ENCODE data around the gene HSPA5.
"Not testable (repeated sequence)": the region's sequence is repeated elsewhere in the genome, so short reads cannot be mapped to it uniquely, and the experiment has no call there.

The HSPA5 gene

DNA sequence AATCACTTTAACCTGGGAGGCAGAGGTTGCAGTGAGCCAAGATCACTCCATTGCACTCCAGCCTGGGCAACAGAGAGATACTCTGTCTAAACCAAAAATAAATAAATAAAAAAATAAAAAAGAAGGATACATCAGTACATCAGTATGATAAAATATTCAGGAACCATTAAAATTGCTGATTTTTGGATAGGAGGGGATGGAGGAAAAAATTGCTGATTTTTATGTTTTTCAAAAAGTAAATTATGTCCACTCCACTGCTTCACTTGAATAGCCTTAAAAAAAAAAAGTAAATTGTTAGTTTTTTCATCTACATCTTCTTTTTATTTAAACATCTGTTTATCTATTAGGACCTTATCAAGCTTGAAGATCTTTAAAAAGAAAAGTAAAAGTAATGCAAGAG is 13.1 kb upstream of the HSPA5 start:
- in situ Hi-C loops (cut with HindIII; ENCODE audit: low pct_ligation_motif_present, low pct_unique_long_range_greater_than_20kb, low sequenced_read_pairs), result no loop called here
- no peak for DNase-seq

DNA sequence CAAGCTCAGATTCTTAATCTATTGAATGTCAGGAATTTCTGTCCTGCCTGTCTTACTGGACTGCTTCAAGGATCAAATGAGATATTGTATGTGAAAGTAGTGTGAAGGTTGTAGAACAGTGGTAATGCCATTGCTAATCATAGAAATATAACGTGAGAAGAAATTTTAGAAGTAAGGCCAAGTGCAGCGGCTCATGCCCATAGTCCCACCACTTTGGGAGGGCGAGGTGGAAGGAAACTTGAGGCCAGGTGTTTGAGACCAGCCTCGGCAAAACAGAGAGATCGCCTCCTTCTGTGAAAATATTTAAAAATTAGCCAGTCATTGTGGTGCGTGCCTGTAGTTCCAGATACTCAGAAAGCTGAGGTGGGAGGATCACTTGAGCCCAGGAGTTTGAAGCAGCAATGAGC is 5.1 kb upstream of the HSPA5 start:
- no peak for DNase-seq
- in situ Hi-C loops (cut with HindIII; ENCODE audit: low pct_ligation_motif_present, low pct_unique_long_range_greater_than_20kb, low sequenced_read_pairs), result no loop called here

DNA sequence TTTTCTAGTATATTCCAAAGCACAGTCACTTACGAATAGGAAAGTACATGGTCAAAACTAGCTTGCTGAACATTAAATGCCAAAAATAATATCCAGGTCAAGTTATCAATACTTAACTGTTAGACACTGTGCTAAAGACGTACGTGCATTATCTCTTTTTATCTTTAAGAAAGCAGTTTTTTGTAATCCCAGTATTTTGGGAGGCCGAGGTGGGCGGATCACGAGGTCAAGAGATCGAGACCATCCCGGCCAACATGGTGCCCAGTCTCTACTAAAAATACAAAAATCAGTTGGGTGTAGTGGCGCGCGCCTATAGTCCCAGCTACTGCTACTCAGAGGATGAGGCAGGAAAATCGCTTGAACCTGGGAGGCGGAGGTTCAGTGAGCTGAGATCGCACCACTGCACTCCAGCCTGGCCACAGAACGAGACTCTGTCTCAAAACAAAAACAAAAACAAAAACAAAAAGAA is 2.7 kb upstream of the HSPA5 start:
- DNase-seq, result no peak
- in situ Hi-C loops (cut with HindIII; ENCODE audit: low pct_ligation_motif_present, low pct_unique_long_range_greater_than_20kb, low sequenced_read_pairs), result no loop called here

DNA sequence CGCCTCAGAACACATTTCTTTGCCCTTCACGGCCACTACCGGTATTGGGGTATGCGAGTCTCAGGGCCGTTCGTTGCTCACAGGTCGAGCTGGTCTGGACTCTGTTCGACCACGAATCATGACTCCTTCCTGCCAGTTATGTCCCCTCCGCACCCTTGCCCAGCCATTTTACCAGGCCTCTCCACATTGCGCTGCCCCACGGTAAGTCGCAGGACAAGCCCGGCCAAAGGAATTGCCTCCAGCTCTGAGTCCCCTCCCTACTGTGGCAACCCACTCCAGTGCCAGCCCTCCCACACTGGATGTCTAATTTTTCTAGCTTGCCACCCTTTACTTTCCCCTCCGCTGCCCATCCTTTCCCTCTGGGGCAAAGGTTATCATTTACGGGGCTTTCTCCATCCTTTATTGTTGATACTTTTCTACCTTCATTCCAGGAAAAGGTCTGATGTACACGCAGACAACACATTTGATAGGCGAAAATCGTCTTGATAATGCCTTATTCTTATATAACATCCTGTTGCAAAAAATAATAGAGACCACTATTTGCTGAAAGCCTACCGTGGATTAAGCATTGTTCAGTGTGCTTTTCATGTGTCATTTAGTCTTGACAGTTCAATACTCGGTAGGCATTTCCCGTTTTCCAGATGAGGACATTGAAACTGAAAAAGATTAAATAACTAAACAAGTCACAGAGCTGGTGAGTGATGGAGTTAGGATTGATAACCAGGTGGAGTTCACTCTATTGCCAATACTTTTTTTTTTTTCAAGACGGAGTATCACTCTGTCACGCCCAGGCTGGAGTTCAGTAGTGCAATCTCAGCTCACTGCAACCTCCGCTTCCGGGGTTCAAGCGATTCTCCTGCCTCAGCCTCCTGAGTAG is 958 bp upstream of the HSPA5 start:
- DNase-seq, result peak; percentile 56

DNA sequence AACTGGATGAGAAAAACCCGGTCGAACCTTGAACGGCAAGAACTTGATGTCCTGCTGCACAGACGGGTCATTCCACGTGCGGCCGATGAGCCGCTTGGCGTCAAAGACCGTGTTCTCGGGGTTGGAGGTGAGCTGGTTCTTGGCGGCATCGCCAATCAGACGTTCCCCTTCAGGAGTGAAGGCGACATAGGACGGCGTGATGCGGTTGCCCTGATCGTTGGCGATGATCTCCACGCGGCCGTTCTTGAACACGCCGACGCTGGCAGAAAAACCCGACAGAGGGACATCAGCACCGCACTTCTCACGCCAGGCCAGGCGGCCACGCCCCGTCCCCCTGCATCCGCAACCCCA is 519 bp downstream of the HSPA5 start:
- in situ Hi-C loops (cut with HindIII; ENCODE audit: low pct_ligation_motif_present, low pct_unique_long_range_greater_than_20kb, low sequenced_read_pairs), result no loop called here
- peak; percentile 43 for DNase-seq

More for the DNA sequence above, 958 bp upstream of the HSPA5 start:
- in situ Hi-C loops (cut with HindIII; ENCODE audit: low pct_ligation_motif_present, low pct_unique_long_range_greater_than_20kb, low sequenced_read_pairs), result no loop called here

DNA sequence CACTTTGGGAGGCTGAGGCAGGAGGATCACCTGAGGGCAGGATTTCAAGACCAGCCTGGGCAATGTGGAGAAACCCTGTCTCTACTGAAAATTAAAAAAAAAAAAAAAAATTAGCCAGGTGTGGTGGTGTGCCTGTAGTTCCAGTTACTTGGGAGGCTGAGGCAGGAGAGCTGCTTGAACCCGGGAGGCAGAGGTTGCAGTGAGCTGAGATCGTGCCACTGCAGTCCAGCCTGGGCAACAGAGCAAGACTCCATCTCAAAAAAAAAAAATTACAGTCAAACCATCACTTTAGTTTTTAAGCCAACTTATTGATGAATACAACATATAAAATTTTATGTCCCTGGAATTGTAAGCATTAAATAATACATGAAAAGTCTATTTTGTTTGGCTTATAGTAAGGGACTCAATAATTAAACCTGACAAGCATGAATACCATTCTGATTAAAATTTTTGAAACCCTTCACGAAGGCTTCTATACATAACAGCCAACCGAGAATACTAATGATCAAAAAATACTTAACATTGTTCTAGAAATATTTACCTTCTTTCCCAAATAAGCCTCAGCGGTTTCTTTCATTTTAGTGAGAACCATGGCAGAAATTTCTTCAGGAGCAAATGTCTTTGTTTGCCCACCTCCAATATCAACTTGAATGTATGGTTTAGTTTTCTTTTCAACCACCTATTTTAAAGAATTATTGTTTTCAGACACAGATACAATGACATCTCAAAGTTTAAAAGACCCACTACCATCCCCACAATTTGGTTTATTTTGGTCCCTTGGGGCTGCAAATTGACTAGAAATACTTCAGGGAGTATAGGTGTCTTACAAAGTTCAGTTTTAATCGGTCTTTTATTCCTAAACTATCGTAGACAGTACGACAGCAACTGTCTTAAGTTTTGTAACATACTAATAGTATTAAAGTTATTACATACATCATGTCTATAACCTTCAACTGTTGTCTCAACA is 1.2 kb downstream of the HSPA5 start:
- in situ Hi-C loops (cut with HindIII; ENCODE audit: low pct_ligation_motif_present, low pct_unique_long_range_greater_than_20kb, low sequenced_read_pairs), result no loop called here
- no peak for DNase-seq

DNA sequence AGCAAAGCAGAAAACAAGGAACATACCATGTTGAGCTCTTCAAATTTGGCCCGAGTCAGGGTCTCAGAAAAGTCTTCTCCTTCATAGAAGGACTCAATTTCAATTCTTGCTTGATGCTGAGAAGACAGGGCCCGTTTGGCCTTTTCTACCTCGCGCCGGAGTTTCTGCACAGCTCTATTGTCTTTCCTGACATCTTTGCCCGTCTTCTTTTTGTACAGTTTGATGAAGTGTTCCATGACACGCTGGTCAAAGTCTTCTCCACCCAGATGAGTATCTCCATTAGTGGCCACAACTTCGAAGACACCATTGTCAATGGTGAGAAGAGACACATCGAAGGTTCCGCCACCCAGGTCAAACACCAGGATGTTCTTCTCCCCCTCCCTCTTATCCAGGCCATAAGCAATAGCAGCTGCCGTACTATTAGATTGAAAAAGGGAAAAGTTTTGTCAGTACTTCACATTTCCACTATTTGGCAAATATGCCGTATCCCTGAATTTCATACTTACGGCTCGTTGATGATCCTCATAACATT is 2.2 kb downstream of the HSPA5 start:
- no peak for DNase-seq

DNA sequence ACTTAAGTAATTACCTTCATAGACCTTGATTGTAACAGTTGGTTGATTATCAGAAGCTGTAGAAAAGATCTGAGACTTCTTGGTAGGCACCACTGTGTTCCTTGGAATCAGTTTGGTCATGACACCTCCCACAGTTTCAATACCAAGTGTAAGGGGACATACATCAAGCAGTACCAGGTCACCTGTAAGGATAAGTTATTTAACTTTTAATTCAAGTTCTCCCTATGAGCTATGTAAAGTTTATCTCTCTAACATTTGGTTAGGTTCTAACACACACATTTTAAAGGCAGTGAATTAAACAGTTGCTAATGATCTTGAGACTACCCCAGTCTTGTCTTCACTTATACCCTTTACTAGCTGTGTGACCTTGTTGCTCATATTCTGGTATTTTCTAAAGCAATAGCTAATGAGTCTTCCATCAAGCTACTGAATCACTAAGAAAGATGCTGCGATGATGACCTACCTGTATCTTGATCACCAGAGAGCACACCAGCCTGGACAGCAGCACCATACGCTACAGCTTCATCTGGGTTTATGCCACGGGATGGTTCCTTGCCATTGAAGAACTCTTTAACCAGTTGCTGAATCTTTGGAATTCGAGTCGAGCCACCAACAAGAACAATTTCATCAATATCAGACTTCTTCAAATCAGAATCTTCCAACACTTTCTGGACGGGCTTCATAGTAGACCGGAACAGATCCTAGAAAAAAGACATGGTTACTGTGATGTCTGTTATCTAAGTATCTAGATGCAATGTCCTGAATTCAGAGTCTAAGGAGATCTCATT is 2.8 kb downstream of the HSPA5 start:
- no peak for DNase-seq
- in situ Hi-C loops (cut with HindIII; ENCODE audit: low pct_ligation_motif_present, low pct_unique_long_range_greater_than_20kb, low sequenced_read_pairs), result no loop called here

More for the DNA sequence above, 2.2 kb downstream of the HSPA5 start:
- in situ Hi-C loops (cut with HindIII; ENCODE audit: low pct_ligation_motif_present, low pct_unique_long_range_greater_than_20kb, low sequenced_read_pairs), result no loop called here

DNA sequence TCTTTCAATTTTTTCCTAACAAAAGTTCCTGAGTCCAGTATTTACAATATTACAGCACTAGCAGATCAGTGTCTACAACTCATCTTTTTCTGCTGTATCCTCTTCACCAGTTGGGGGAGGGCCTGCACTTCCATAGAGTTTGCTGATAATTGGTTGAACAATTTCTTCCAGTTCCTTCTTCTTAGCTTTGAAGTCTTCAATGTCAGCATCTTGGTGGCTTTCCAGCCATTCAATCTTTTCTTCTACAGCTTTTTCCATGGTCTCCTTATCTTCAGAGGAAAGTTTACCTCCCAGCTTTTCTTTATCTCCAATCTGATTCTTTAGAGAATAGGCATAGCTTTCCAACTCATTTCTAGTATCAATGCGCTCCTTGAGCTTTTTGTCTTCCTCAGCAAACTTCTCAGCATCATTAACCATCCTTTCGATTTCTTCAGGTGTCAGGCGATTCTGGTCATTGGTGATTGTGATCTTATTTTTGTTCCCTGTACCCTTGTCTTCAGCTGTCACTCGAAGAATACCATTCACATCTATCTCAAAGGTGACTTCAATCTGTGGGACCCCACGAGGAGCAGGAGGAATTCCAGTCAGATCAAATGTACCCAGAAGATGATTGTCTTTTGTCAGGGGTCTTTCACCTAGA is 4.5 kb downstream of the HSPA5 start:
- in situ Hi-C loops (cut with HindIII; ENCODE audit: low pct_ligation_motif_present, low pct_unique_long_range_greater_than_20kb, low sequenced_read_pairs); DNase-seq: not testable (repeated sequence)

DNA sequence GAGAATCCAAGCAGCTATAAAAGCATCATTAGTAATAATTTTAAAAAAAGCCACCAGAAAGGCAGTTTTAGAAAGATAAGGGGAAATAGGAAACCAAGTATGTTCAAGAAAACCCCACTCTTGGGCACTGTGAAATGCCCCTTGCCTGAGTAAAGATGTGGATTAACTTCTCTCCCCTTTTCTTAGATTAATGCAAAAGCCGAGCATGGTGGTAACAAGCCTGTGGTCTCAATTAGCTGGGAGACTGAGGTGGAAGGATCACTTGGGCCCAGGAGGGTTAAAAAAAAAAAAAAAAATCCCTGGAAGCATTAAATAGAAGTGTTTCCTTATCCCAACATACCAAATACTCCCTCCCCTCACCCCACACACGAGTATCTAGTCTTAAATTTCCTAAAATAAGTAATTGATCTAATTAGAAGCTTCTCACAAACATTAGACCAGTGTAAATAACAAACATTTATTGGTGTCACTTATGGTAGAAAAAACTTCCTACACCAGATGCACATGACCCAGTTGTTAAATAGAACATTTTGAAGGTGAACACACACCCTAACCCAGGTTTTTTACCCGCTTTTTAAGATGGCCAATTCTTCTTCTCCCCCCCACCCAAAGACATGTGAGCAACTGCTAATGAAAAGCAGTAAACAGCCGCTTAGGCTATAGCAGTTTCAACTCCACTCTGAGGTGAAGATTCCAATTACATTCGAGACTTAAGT is 5.2 kb downstream of the HSPA5 start:
- DNase-seq, result no peak
- in situ Hi-C loops (cut with HindIII; ENCODE audit: low pct_ligation_motif_present, low pct_unique_long_range_greater_than_20kb, low sequenced_read_pairs), result no loop called here

DNA sequence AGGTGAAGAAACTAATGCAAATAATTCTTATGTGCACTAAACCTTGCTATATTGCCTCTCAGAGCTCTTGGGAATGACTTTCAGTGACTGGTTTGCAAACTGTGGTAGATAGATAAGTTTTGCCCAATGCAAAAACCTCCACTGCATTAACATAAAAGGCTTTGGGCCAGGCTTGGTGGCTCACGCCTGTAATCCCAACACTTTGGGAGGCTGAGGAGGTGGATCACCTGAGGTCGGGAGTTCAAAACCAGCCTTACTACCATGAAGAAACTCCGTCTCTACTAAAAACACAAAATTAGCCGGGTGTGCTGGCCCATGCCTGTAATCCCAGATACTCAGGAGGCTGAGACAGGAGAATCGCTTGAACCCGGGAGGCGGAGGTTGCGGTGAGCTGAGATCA is 7.0 kb downstream of the HSPA5 start:
- in situ Hi-C loops (cut with HindIII; ENCODE audit: low pct_ligation_motif_present, low pct_unique_long_range_greater_than_20kb, low sequenced_read_pairs); DNase-seq: not testable (repeated sequence)

DNA sequence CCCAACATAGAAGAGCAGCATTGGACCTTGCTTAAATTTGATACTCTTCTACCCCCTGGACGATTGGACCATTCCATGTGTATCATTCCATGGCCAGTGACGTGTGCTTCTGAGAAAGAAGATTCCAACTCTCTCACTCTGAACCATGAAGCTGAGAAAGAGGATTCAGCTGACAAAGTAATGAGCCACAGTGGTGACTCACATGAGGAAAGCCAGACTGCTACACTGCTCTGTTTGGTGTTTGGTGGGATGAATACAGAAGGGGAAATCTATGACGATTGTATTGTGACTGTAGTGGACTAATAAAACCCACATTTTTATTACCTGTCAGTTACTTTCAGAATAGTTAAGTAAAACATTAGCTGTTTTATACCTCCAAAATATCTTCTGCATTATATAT is 7.5 kb downstream of the HSPA5 start:
- in situ Hi-C loops (cut with HindIII; ENCODE audit: low pct_ligation_motif_present, low pct_unique_long_range_greater_than_20kb, low sequenced_read_pairs), result no loop called here
- peak; percentile 93 for DNase-seq

DNA sequence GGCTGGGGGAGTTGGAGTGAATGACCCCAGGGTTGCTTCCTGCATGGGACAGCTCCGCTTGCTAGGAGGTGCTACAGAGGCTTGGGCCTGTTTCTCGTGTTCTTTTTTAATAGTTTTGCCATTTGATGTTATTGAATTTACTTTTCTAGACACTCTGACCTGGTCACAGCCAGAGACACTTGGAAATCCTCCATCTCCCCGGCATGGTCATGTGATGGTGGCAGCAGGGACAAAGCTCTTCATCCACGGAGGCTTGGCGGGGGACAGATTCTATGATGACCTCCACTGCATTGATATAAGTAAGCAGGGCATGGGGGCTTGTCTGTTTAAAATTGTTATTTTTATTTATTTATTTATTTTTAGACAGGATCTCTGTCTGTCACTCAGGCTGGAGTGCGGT is 13.4 kb downstream of the HSPA5 start:
- in situ Hi-C loops (cut with HindIII; ENCODE audit: low pct_ligation_motif_present, low pct_unique_long_range_greater_than_20kb, low sequenced_read_pairs), result no loop called here

DNA sequence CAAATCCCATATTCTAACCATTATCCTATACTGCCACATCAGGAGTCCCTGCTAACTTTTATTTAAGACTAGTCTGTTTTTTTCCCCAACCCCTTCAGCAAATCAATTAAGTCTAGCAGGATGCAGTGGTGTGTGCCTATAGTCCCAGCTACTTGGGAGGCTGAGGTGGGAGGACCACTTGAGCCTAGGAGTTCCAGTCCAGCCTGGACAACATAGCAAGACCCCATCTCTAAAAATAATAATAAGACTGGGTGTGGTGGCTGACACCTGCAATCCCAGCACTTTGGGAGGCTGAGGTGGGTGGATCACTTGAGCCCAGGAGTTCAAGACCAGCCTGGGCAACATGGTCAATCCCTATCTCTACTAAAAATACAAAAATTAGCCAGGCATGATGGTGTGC is 16.3 kb downstream of the HSPA5 start:
- in situ Hi-C loops (cut with HindIII; ENCODE audit: low pct_ligation_motif_present, low pct_unique_long_range_greater_than_20kb, low sequenced_read_pairs), result not testable (repeated sequence)

More for the DNA sequence above, 13.4 kb downstream of the HSPA5 start:
- no peak for DNase-seq

DNA sequence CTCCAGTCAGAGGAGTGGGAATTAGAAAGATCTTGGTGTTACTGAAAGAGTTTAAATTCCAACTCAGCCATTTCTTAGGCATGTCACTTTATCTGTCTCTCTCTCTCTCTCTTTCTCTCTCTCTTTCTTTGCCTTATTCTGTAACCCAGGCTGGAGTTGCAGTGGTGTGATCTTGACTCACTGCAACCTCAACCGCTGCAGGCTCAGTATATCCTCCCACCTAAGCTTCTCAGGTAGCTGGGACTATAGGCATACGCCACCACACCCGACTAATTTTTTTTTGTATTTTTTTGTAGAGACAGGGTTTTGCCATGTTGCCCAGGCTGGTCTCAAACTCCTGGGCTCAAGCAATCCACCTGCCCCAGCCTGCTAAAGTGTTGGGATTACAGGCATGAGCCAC is 22.5 kb downstream of the HSPA5 start:
- DNase-seq, result no peak
- in situ Hi-C loops (cut with HindIII; ENCODE audit: low pct_ligation_motif_present, low pct_unique_long_range_greater_than_20kb, low sequenced_read_pairs), result no loop called here

More for the DNA sequence above, 16.3 kb downstream of the HSPA5 start:
- DNase-seq, result not testable (repeated sequence)

DNA sequence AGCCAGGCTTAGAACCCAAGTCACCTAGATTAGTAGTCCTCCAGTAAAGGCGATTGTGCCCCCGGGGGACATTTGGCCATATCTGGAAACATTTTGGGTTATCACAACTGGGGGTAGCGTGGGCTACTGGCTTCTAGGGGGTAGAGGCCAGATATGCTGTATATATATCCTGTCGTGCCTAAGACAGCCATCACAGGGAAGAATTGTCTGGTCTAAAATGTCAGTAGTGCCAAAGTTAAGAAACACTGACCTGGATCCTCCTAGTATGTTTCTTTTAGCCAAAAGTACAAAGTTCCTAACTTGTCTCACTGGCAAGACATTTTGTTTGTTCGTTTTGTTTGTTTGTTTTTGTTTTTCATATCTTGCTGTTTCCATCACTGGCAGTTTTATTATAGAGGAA is 27.0 kb downstream of the HSPA5 start:
- in situ Hi-C loops (cut with HindIII; ENCODE audit: low pct_ligation_motif_present, low pct_unique_long_range_greater_than_20kb, low sequenced_read_pairs), result no loop called here

DNA sequence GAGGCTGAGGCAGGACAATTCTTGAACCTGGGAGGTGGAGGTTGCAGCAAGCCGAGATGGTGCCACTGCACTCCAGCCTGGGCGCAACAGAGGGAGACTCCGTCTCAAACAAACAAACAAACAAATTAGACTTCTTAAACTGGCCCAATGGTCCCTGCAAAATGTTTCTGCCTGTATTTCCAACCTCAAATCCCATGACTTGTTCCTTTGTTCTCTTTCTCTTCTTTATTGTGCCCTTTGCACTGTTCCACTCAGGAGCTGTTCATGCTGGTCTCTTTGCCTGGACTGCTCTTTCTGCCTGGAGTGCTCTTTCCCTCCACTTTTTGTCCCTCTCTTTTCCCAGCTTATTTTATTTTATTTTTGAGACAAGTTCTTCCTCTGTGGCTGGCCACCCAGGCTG is 36.7 kb downstream of the HSPA5 start:
- in situ Hi-C loops (cut with HindIII; ENCODE audit: low pct_ligation_motif_present, low pct_unique_long_range_greater_than_20kb, low sequenced_read_pairs), result no loop called here
- no peak for DNase-seq

More for the DNA sequence above, 27.0 kb downstream of the HSPA5 start:
- no peak for DNase-seq
